ENCODE results near the gene IMPACT.

- TF ChIP-seq JUN (IDR thresholded peaks at IDR 0.05) (no peak), ZNF302 (CRISPR knock-in tag; IDR thresholded peaks at IDR 0.05) (no peak), REST (IDR thresholded peaks at IDR 0.05) (no peak), CTCF (IDR thresholded peaks at IDR 0.05) (no peak), MAX (IDR thresholded peaks at IDR 0.05) (no peak), PBX3 (IDR thresholded peaks at IDR 0.05) (no peak), RCOR1 (IDR thresholded peaks at IDR 0.05; ENCODE audit: low read depth, low read length) (no peak), RFX5 (IDR thresholded peaks at IDR 0.05) (no peak), ELK1 (IDR thresholded peaks at IDR 0.05; ENCODE audit: low read depth, low read length) (no peak), EP300 (IDR thresholded peaks at IDR 0.05) (no peak), POLR2AphosphoS2 (conservative IDR thresholded peaks at IDR 0.05; ENCODE audit: low read length) (no peak), RAD21 (conservative IDR thresholded peaks at IDR 0.05 in 1 of 2, IDR thresholded peaks at IDR 0.05 in 1 of 2) (no peak)
Measured at GRCh38 chr18:24475926-24476589, 49.6 kb downstream of the IMPACT start.
